CD14-positive monocyte (primary cell): ENCODE results near the gene CLEC18B. TPM values are rescaled to one million over a fixed set of nuclear protein-coding genes. Genes with fewer than 3 reads are reported as not detected.
A peak's percentile ranks its signal among the peaks of the same experiment; 100 is the strongest.

Experiments used
- DNase-seq, 3 donors: peaks; one replicate each; pipeline ENCODE4 v3.0.0-alpha.2; 2011 to 2022
- H2AFZ ChIP-seq: 2 replicates; pipeline ENCODE4 v1.6.0; 2012; ENCODE audit warnings: mild to moderate bottlenecking, low read depth, low read length, inconsistent platforms; ENCODE audit not compliant: insufficient read depth, poor library complexity, severe bottlenecking
- H3K27ac ChIP-seq, 2 donors: 1 replicate in 1 of 2; 2 replicates in 1 of 2; pipeline ENCODE4 v1.5.1; 2012 to 2013; ENCODE audit warnings: low read length in 2 of 2, control low read depth in 1 of 2, inconsistent platforms in 1 of 2, low read depth in 1 of 2, mild to moderate bottlenecking in 1 of 2
- H3K27me3 ChIP-seq, 2 donors: one replicate each; pipeline versions ENCODE4 v1.6.0 to v1.6.1; 2011 to 2013; ENCODE audit warnings: low read length in 2 of 2; ENCODE audit not compliant: control insufficient read depth in 2 of 2, insufficient read depth in 2 of 2
- H3K36me3 ChIP-seq, 2 donors: replicated peaks in 1 of 2; 1 replicate in 1 of 2; 2 replicates in 1 of 2; pipeline versions ENCODE4 v1.5.1 to v1.6.1; 2012 to 2013; ENCODE audit warnings: low read length in 2 of 2, control low read depth in 1 of 2, inconsistent platforms in 1 of 2, mild to moderate bottlenecking in 1 of 2; ENCODE audit not compliant: insufficient read depth in 2 of 2, control insufficient read depth in 1 of 2
- H3K4me1 ChIP-seq, 2 donors: 1 replicate in 1 of 2; 2 replicates in 1 of 2; pipeline versions ENCODE4 v1.5.1 to v1.6.1; 2012 to 2013; ENCODE audit warnings: low read length in 2 of 2, control low read depth in 1 of 2, inconsistent platforms in 1 of 2, mild to moderate bottlenecking in 1 of 2, moderate library complexity in 1 of 2; ENCODE audit not compliant: insufficient read depth in 2 of 2, control insufficient read depth in 1 of 2
- H3K4me2 ChIP-seq: replicated peaks from 2 replicates; pipeline ENCODE3; 2012; ENCODE audit warnings: low read length, moderate library complexity, mild to moderate bottlenecking; ENCODE audit not compliant: poor library complexity, severe bottlenecking; ENCODE audit errors: extremely low read depth
- H3K4me3 ChIP-seq, 3 experiments: fragments of 200-600 bp in 1 of 3; sonication (generic) in 1 of 3; replicated peaks in 1 of 3; 1 replicate in 2 of 3; 2 replicates in 1 of 3; pipeline ENCODE4 v1.5.1; 2011 to 2013; ENCODE audit warnings: low read length in 3 of 3, mild to moderate bottlenecking in 3 of 3, control low read depth in 2 of 3, low read depth in 2 of 3, inconsistent platforms in 1 of 3, moderate library complexity in 1 of 3
- H3K79me2 ChIP-seq: 2 replicates; pipeline ENCODE4 v1.6.0; 2012; ENCODE audit warnings: mild to moderate bottlenecking, control low read depth, inconsistent platforms, low read length, moderate library complexity; ENCODE audit not compliant: insufficient read depth
- H3K9ac ChIP-seq: 2 replicates; pipeline ENCODE4 v1.6.0; 2017; ENCODE audit warnings: low read length, mild to moderate bottlenecking; ENCODE audit not compliant: insufficient read depth, poor library complexity, severe bottlenecking
- H3K9me3 ChIP-seq, 2 donors: replicated peaks in 1 of 2; 1 replicate in 1 of 2; 2 replicates in 1 of 2; pipeline versions ENCODE4 v1.5.1 to v1.6.1; 2012 to 2013; ENCODE audit warnings: low read length in 2 of 2, control low read depth in 1 of 2; ENCODE audit not compliant: control insufficient read depth in 1 of 2, insufficient read depth in 1 of 2
- H4K20me1 ChIP-seq: 2 replicates; pipeline ENCODE4 v1.6.0; 2012; ENCODE audit warnings: mild to moderate bottlenecking, low read length, control low read depth, moderate library complexity; ENCODE audit not compliant: insufficient read depth
- H3K27ac Mint-ChIP-seq, 7 donors: one replicate each; pipeline ENCODE4 v1.8.0; 2020; ENCODE audit warnings: mild to moderate bottlenecking in 7 of 7, mixed read lengths in 7 of 7, moderate library complexity in 6 of 7, inconsistent platforms in 2 of 7
- H3K27me3 Mint-ChIP-seq, 3 donors: one replicate each; pipeline ENCODE4 v1.8.0; 2021 to 2022; ENCODE audit warnings: low read depth in 3 of 3, mild to moderate bottlenecking in 3 of 3, mixed read lengths in 3 of 3, moderate library complexity in 3 of 3, inconsistent platforms in 1 of 3
- H3K36me3 Mint-ChIP-seq, 2 donors: one replicate each; pipeline ENCODE4 v1.8.0; 2020; ENCODE audit warnings: mixed read lengths in 2 of 2, inconsistent platforms in 1 of 2, mild to moderate bottlenecking in 1 of 2
- H3K4me1 Mint-ChIP-seq: one replicate; pipeline ENCODE4 v1.8.0; 2020; ENCODE audit warnings: mild to moderate bottlenecking, mixed read lengths
- H3K4me3 Mint-ChIP-seq, 2 donors: one replicate each; pipeline ENCODE4 v1.8.0; 2020; ENCODE audit warnings: mild to moderate bottlenecking in 2 of 2, mixed read lengths in 2 of 2, moderate library complexity in 1 of 2
- H3K9me3 Mint-ChIP-seq, 7 donors: one replicate each; pipeline ENCODE4 v1.8.0; 2020 to 2022; ENCODE audit warnings: mixed read lengths in 7 of 7, mild to moderate bottlenecking in 6 of 7, moderate library complexity in 6 of 7, inconsistent platforms in 2 of 7
- CTCF ChIP-seq: fragments of 200-600 bp; IDR thresholded peaks from one replicate; pipeline ENCODE4 v1.8.0; 2022; ENCODE audit warnings: antibody characterized with exemption, mild to moderate bottlenecking
- WGBS: methylation state at CpG from one replicate; pipeline ENCODE4 v1.1.5; 2013; ENCODE audit warnings: missing lambda C conversion rate; ENCODE audit not compliant: insufficient coverage; 5-methylcytosine and 5-hydroxymethylcytosine counted together
- intact Hi-C, 2 donors: fragments of 100-400 bp; cut with micrococcal nuclease; formaldehyde crosslinking; loops; one replicate each; pipeline versions ENCODE4 v1.15.0 to v1.15.1; 2023
- polyA plus RNA-seq, 3 donors: library from polyadenylated mRNA; depleted of rRNA in 1 of 3; unstranded in 2 of 3; stranded (reverse) in 1 of 3; fragments of 300-500 nt in 2 of 3; fragments of >200 nt in 1 of 3; fragmentation: Illumina TruSeq in 2 of 3; gene quantifications; 1 replicate in 2 of 3; 2 replicates in 1 of 3; pipeline ENCODE4 v1.2.3, GENCODE V29; 2012 to 2021

Gene CLEC18B
- polyA plus RNA-seq, 3 donors, result 1.5 TPM; not detected in 2

- H3K9ac ChIP-seq, result no peak overlapping the region
- H3K4me1 Mint-ChIP-seq, result no peaks in the 10 kb centered on the region
- H3K4me3 Mint-ChIP-seq, result no peak overlapping the region
- no peaks in the 10 kb centered on the region for H3K9me3 ChIP-seq
- H3K4me2 ChIP-seq, result no peak overlapping the region
- no peak overlapping the region for H3K27ac ChIP-seq
- no peak overlapping the region for H3K4me3 ChIP-seq
- H3K9me3 Mint-ChIP-seq, result no peaks in the 10 kb centered on the region
- no peaks in the 10 kb centered on the region for H3K27me3 Mint-ChIP-seq
- no peaks in the 10 kb centered on the region for H3K27me3 ChIP-seq
- H3K79me2 ChIP-seq, result no peaks in the 10 kb centered on the region
- no peak overlapping the region for H2AFZ ChIP-seq
- no peaks in the 10 kb centered on the region for H4K20me1 ChIP-seq
- H3K36me3 ChIP-seq, result peaks cover 93 to 100% of the 10 kb centered on the region in 2 donors
- DNase-seq, result no peak
- TF ChIP-seq CTCF, result no peak
- 100% methylated on average over 3 of the region's 6 CpGs for WGBS
- peaks cover 91 to 97% of the 10 kb centered on the region in 2 donors for H3K36me3 Mint-ChIP-seq
- H3K4me1 ChIP-seq, result no peaks in the 10 kb centered on the region
- peak overlapping the region in 1 of 7 donors; percentile 2 for H3K27ac Mint-ChIP-seq
- intact Hi-C loops, result no loop called here
These were observed 44.8 kb upstream of the CLEC18B start for GRCh38 chr16:74465851-74466685.

- peak overlapping the region in 1 of 7 donors; percentile 61 for H3K27ac Mint-ChIP-seq
- Histone ChIP-seq H3K4me2 (no peak overlapping the region), H3K4me1 (no peaks in the 10 kb centered on the region), H3K9me3 (no peaks in the 10 kb centered on the region), H3K27ac (no peak overlapping the region), H3K9ac (no peak overlapping the region), H3K36me3 (peaks cover 94 to 100% of the 10 kb centered on the region in 2 donors), H4K20me1 (no peaks in the 10 kb centered on the region), H2AFZ (no peak overlapping the region), H3K27me3 (no peaks in the 10 kb centered on the region), H3K4me3 (no peak overlapping the region), H3K79me2 (no peaks in the 10 kb centered on the region)
- no peaks in the 10 kb centered on the region for H3K4me1 Mint-ChIP-seq
- no peak for DNase-seq
- no peaks in the 10 kb centered on the region for H3K9me3 Mint-ChIP-seq
- TF ChIP-seq CTCF, result no peak
- peaks cover 91 to 97% of the 10 kb centered on the region in 2 donors for H3K36me3 Mint-ChIP-seq
- no peak overlapping the region for H3K4me3 Mint-ChIP-seq
- intact Hi-C loops, result no loop called here
- WGBS, result 100% methylated on average over 7 of the region's 7 CpGs
- H3K27me3 Mint-ChIP-seq, result no peaks in the 10 kb centered on the region
These were observed 44.0 kb upstream of the CLEC18B start for GRCh38 chr16:74465281-74465680.
